HG02870 (cell line): ENCODE results near the gene PITPNB.

Experiments used
- ATAC-seq: cut with Tn5 transposase; IDR thresholded peaks from one replicate; pipeline ENCODE4 v1.9.1; 2021; ENCODE audit warnings: mild to moderate bottlenecking, moderate library complexity; ENCODE audit not compliant: unreplicated experiment

Gene PITPNB

GRCh38 chr22:27881421-27881820 lies 37.6 kb downstream of the PITPNB start:
- ATAC-seq, result no peak

- ATAC-seq, result no peak
Measured at GRCh38 chr22:27880778-27881394, 38.2 kb downstream of the PITPNB start.

GRCh38 chr22:27879923-27880322 lies 39.1 kb downstream of the PITPNB start:
- ATAC-seq, result no peak

DNA sequence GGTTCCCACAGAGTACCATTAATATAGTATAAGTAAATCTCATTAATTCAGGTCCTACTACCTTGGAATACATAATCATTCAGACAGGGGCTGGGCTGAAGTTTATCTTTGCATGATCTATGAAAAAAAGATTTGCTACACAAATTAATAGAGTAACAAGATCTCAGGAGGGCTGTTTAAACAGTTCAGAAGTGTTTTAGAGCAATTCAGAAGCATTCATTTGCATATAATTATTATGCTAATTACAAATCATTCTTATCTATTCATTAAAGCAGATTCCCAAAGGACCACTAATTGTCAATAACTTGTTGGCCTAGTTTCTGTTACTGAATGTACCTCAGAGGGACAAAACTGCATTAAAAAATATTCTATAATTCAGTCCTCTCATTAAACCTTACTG lies 40.5 kb downstream of the PITPNB start:
- no peak for ATAC-seq

GRCh38 chr22:27877501-27877900 lies 41.6 kb downstream of the PITPNB start:
- no peak for ATAC-seq

DNA sequence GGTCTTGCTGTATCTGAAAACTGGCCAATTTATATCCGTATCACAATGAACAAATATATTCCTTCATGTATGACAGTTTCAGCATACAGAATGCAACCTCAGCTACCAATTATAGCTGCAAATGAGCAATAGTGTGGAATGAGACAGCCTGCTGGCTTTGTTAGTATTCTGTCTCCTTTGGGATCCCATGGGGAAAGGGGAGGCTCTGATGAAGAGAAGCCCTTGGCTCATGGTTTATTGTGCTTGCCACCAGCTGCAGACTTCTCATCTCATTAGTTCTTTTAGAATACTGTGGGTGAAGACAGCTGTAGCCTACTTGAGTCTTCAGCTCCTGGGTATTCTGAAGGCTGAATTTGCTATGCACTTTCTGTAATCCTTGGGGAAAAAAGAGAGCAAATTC lies 42.4 kb downstream of the PITPNB start:
- no peak for ATAC-seq

- ATAC-seq, result no peak
Measured at GRCh38 chr22:27875951-27876350, 43.1 kb downstream of the PITPNB start.

DNA sequence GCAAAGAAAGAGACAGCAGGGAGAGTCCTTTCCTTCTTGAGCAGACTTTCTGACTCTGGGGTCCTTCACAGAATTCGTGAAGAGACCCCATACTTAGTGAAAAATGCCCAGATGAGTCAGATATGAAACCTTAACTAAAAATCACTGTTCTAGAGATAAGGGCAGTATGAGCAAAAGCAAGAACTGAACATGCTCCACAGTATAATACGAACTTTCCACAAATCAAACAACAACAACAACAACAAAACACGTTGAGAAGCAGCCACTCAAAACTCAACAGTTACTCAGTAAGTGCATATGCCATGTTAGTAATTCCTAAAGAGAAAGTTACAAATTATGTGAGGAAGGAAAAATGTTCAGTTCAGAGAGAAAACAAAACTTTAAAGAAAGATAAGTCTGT lies 44.3 kb downstream of the PITPNB start:
- no peak for ATAC-seq

GRCh38 chr22:27874185-27874584 lies 44.9 kb downstream of the PITPNB start:
- no peak for ATAC-seq

DNA sequence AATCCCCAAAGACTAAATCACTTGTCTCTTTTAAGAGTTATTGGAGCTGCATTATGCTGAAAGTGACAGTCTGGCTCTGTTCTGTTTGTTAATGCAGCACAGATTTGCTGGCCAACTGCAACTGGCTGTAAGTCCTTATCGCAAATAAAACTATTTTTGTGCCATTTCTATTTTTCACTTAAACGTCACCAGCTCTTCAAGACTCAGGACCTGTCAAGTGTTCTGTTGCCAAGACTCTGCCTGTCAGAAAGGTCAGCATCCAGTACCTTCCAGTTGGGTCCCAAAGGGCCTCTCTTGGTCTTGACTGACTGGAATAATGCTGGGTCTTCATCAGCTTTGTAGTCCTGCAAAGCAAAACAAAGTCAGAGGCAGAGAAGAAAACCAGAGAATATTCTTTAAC lies 45.6 kb downstream of the PITPNB start:
- ATAC-seq, result no peak

DNA sequence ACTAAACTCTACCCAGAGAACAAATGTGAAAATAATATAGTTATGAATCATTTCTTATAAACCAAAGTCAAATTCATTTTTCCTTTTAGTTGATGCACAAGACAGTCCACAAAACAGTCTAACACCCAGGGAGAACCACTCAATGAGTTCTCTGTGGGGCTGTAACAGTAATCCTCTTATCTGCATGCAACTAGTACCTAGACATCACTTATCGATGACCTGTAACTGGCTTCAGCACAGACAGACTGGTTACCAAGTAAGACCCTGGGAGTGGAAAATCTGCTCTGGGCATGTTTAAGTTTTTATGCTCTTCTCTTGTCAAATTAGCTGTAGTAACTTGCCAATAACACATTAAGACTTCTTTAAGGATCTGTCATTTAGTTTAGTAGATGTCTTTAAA lies 46.6 kb downstream of the PITPNB start:
- no peak for ATAC-seq

- ATAC-seq, result no peak
Measured at GRCh38 chr22:27871306-27872014, 47.6 kb downstream of the PITPNB start.

- no peak for ATAC-seq
Measured at GRCh38 chr22:27870234-27871191, 48.5 kb downstream of the PITPNB start.

GRCh38 chr22:27868732-27869282 lies 50.2 kb downstream of the PITPNB start:
- ATAC-seq, result no peak

- ATAC-seq, result no peak
Measured at GRCh38 chr22:27867953-27868731, 50.9 kb downstream of the PITPNB start.

- no peak for ATAC-seq
Measured at GRCh38 chr22:27867085-27867952, 51.7 kb downstream of the PITPNB start.

- no peak for ATAC-seq
Measured at GRCh38 chr22:27866135-27867084, 52.6 kb downstream of the PITPNB start.

- no peak for ATAC-seq
Measured at GRCh38 chr22:27865496-27865895, 53.6 kb downstream of the PITPNB start.
